ENCODE results near the gene DCLK2.

The DCLK2 gene

GRCh38 chr4:150051111-150051510 lies 27.1 kb upstream of the DCLK2 start:
- Histone ChIP-seq H3K4me3 (ENCODE audit: control insufficient read depth in 1 of 7, extremely low read depth in 1 of 7, insufficient read depth in 4 of 7, low read depth in 2 of 7, low read length in 6 of 7) (no peak overlapping the region), H3K27ac (ENCODE audit: insufficient read depth in 1 of 2, low read depth in 1 of 2, low read length in 2 of 2, poor library complexity in 1 of 2, severe bottlenecking in 2 of 2) (no peak overlapping the region), H3K4me1 (ENCODE audit: control extremely low read depth in 1 of 4, control insufficient read depth in 4 of 4, insufficient read depth in 4 of 4, low read length in 3 of 4) (no peaks in the 10 kb centered on the region), H3K9me3 (ENCODE audit: control extremely low read depth in 1 of 5, control insufficient read depth in 4 of 5, insufficient read depth in 2 of 5, low read depth in 1 of 5, low read length in 4 of 5) (peaks cover 0 to 4% (median 0%) of the 10 kb centered on the region in 5 experiments), H3K36me3 (ENCODE audit: control insufficient read depth in 4 of 4, insufficient read depth in 4 of 4, low read length in 3 of 4) (no peaks in the 10 kb centered on the region), H3K27me3 (replicated peaks in 2 of 5; ENCODE audit: control insufficient read depth in 4 of 5, insufficient read depth in 5 of 5, low read length in 4 of 5) (peaks cover 0 to 7% (median 0%) of the 10 kb centered on the region in 5 experiments)
- 100% methylated on average over 2 of the region's 3 CpGs for WGBS (ENCODE audit: insufficient coverage)
- ChIA-PET POLR2A (no interaction called here), CTCF (interaction anchor here (1.1 kb wide), 1 partner anchor 12 kb away, joined by 3 read pairs; no protein-coding TSS in a partner anchor)
- no peak for DNase-seq

GRCh38 chr4:150055467-150055866 lies 22.8 kb upstream of the DCLK2 start:
- H3K27ac ChIP-seq (ENCODE audit: insufficient read depth in 1 of 2, low read depth in 1 of 2, low read length in 2 of 2, poor library complexity in 1 of 2, severe bottlenecking in 2 of 2), result no peak overlapping the region
- no peak overlapping the region for H3K4me3 ChIP-seq (ENCODE audit: control insufficient read depth in 1 of 7, extremely low read depth in 1 of 7, insufficient read depth in 4 of 7, low read depth in 2 of 7, low read length in 6 of 7)
- ChIA-PET CTCF (interaction anchor here (1.8 kb wide), 1 partner anchor 9 kb away, joined by 4 read pairs; no protein-coding TSS in a partner anchor), POLR2A (interaction anchor here (0.6 kb wide), 1 partner anchor 155 kb away, joined by 4 read pairs; no protein-coding TSS in a partner anchor)
- no peaks in the 10 kb centered on the region for H3K4me1 ChIP-seq (ENCODE audit: control extremely low read depth in 1 of 4, control insufficient read depth in 4 of 4, insufficient read depth in 4 of 4, low read length in 3 of 4)
- no peaks in the 10 kb centered on the region for H3K36me3 ChIP-seq (ENCODE audit: control insufficient read depth in 4 of 4, insufficient read depth in 4 of 4, low read length in 3 of 4)
- H3K9me3 ChIP-seq (ENCODE audit: control extremely low read depth in 1 of 5, control insufficient read depth in 4 of 5, insufficient read depth in 2 of 5, low read depth in 1 of 5, low read length in 4 of 5), result peaks cover 0 to 4% (median 2%) of the 10 kb centered on the region in 5 experiments
- H3K27me3 ChIP-seq (replicated peaks in 2 of 5; ENCODE audit: control insufficient read depth in 4 of 5, insufficient read depth in 5 of 5, low read length in 4 of 5), result no peaks in the 10 kb centered on the region
- DNase-seq, result no peak
- 100% methylated on average over 1 of the region's 1 CpG for WGBS (ENCODE audit: insufficient coverage)

- no peak overlapping the region for H3K4me3 ChIP-seq (ENCODE audit: control insufficient read depth in 1 of 7, extremely low read depth in 1 of 7, insufficient read depth in 4 of 7, low read depth in 2 of 7, low read length in 6 of 7)
- no peaks in the 10 kb centered on the region for H3K4me1 ChIP-seq (ENCODE audit: control extremely low read depth in 1 of 4, control insufficient read depth in 4 of 4, insufficient read depth in 4 of 4, low read length in 3 of 4)
- DNase-seq, result no peak
- ChIA-PET CTCF (interaction anchor here (0.7 to 1.8 kb wide), 2 partner anchors 8 to 46 kb away, joined by 3 to 4 read pairs; no protein-coding TSS in a partner anchor), POLR2A (no interaction called here)
- H3K9me3 ChIP-seq (ENCODE audit: control extremely low read depth in 1 of 5, control insufficient read depth in 4 of 5, insufficient read depth in 2 of 5, low read depth in 1 of 5, low read length in 4 of 5), result peaks cover 0 to 4% (median 2%) of the 10 kb centered on the region in 5 experiments
- no peaks in the 10 kb centered on the region for H3K27me3 ChIP-seq (replicated peaks in 2 of 5; ENCODE audit: control insufficient read depth in 4 of 5, insufficient read depth in 5 of 5, low read length in 4 of 5)
- no peak overlapping the region for H3K27ac ChIP-seq (ENCODE audit: insufficient read depth in 1 of 2, low read depth in 1 of 2, low read length in 2 of 2, poor library complexity in 1 of 2, severe bottlenecking in 2 of 2)
- no peaks in the 10 kb centered on the region for H3K36me3 ChIP-seq (ENCODE audit: control insufficient read depth in 4 of 4, insufficient read depth in 4 of 4, low read length in 3 of 4)
Observed at GRCh38 chr4:150056569-150056968, 21.7 kb upstream of the DCLK2 start.

GRCh38 chr4:150061086-150061776 lies 17.0 kb upstream of the DCLK2 start:
- ChIA-PET CTCF (interaction anchor here (0.8 to 1.2 kb wide), 2 partner anchors 90 to 182 kb away, joined by 3 read pairs; no protein-coding TSS in a partner anchor), POLR2A (no interaction called here)
- Histone ChIP-seq H3K27me3 (replicated peaks in 2 of 5; ENCODE audit: control insufficient read depth in 4 of 5, insufficient read depth in 5 of 5, low read length in 4 of 5) (no peaks in the 10 kb centered on the region), H3K4me1 (ENCODE audit: control extremely low read depth in 1 of 4, control insufficient read depth in 4 of 4, insufficient read depth in 4 of 4, low read length in 3 of 4) (no peaks in the 10 kb centered on the region), H3K36me3 (ENCODE audit: control insufficient read depth in 4 of 4, insufficient read depth in 4 of 4, low read length in 3 of 4) (no peaks in the 10 kb centered on the region), H3K4me3 (ENCODE audit: control insufficient read depth in 1 of 7, extremely low read depth in 1 of 7, insufficient read depth in 4 of 7, low read depth in 2 of 7, low read length in 6 of 7) (no peak overlapping the region), H3K9me3 (ENCODE audit: control extremely low read depth in 1 of 5, control insufficient read depth in 4 of 5, insufficient read depth in 2 of 5, low read depth in 1 of 5, low read length in 4 of 5) (peaks cover 0 to 4% (median 0%) of the 10 kb centered on the region in 5 experiments), H3K27ac (ENCODE audit: insufficient read depth in 1 of 2, low read depth in 1 of 2, low read length in 2 of 2, poor library complexity in 1 of 2, severe bottlenecking in 2 of 2) (no peak overlapping the region)
- DNase-seq, result no peak
- no CpG with 5 or more reads among the region's 1 CpG for WGBS (ENCODE audit: insufficient coverage)

- ChIA-PET CTCF (interaction anchor here (1.2 kb wide), 1 partner anchor 12 kb away, joined by 3 read pairs; no protein-coding TSS in a partner anchor), POLR2A (no interaction called here)
- no peaks in the 10 kb centered on the region for H3K27me3 ChIP-seq (replicated peaks in 2 of 5; ENCODE audit: control insufficient read depth in 4 of 5, insufficient read depth in 5 of 5, low read length in 4 of 5)
- no peak overlapping the region for H3K27ac ChIP-seq (ENCODE audit: insufficient read depth in 1 of 2, low read depth in 1 of 2, low read length in 2 of 2, poor library complexity in 1 of 2, severe bottlenecking in 2 of 2)
- DNase-seq, result no peak
- H3K4me3 ChIP-seq (ENCODE audit: control insufficient read depth in 1 of 7, extremely low read depth in 1 of 7, insufficient read depth in 4 of 7, low read depth in 2 of 7, low read length in 6 of 7), result no peak overlapping the region
- H3K36me3 ChIP-seq (ENCODE audit: control insufficient read depth in 4 of 4, insufficient read depth in 4 of 4, low read length in 3 of 4), result no peaks in the 10 kb centered on the region
- no peaks in the 10 kb centered on the region for H3K4me1 ChIP-seq (ENCODE audit: control extremely low read depth in 1 of 4, control insufficient read depth in 4 of 4, insufficient read depth in 4 of 4, low read length in 3 of 4)
- peaks cover 0 to 4% (median 0%) of the 10 kb centered on the region in 5 experiments for H3K9me3 ChIP-seq (ENCODE audit: control extremely low read depth in 1 of 5, control insufficient read depth in 4 of 5, insufficient read depth in 2 of 5, low read depth in 1 of 5, low read length in 4 of 5)
Observed at GRCh38 chr4:150063128-150063527, 15.1 kb upstream of the DCLK2 start.

GRCh38 chr4:150065740-150066139 lies 12.5 kb upstream of the DCLK2 start:
- CTCF ChIA-PET, result no interaction called here
- no peak overlapping the region for H3K4me3 ChIP-seq (ENCODE audit: control insufficient read depth in 1 of 7, extremely low read depth in 1 of 7, insufficient read depth in 4 of 7, low read depth in 2 of 7, low read length in 6 of 7)

GRCh38 chr4:150067859-150068258 lies 10.4 kb upstream of the DCLK2 start:
- CTCF ChIA-PET, result no interaction called here
- no peak overlapping the region for H3K27ac ChIP-seq (ENCODE audit: insufficient read depth in 1 of 2, low read depth in 1 of 2, low read length in 2 of 2, poor library complexity in 1 of 2, severe bottlenecking in 2 of 2)
- H3K9me3 ChIP-seq (ENCODE audit: control extremely low read depth in 1 of 5, control insufficient read depth in 4 of 5, insufficient read depth in 2 of 5, low read depth in 1 of 5, low read length in 4 of 5), result no peaks in the 10 kb centered on the region
- no peaks in the 10 kb centered on the region for H3K36me3 ChIP-seq (ENCODE audit: control insufficient read depth in 4 of 4, insufficient read depth in 4 of 4, low read length in 3 of 4)
- DNase-seq, result no peak
- no peaks in the 10 kb centered on the region for H3K27me3 ChIP-seq (replicated peaks in 2 of 5; ENCODE audit: control insufficient read depth in 4 of 5, insufficient read depth in 5 of 5, low read length in 4 of 5)
- no peak overlapping the region for H3K4me3 ChIP-seq (ENCODE audit: control insufficient read depth in 1 of 7, extremely low read depth in 1 of 7, insufficient read depth in 4 of 7, low read depth in 2 of 7, low read length in 6 of 7)
- WGBS (ENCODE audit: insufficient coverage), result 100% methylated on average over 1 of the region's 3 CpGs
- H3K4me1 ChIP-seq (ENCODE audit: control extremely low read depth in 1 of 4, control insufficient read depth in 4 of 4, insufficient read depth in 4 of 4, low read length in 3 of 4), result no peaks in the 10 kb centered on the region
- POLR2A ChIA-PET, result no interaction called here

More at GRCh38 chr4:150065740-150066139, 12.5 kb upstream of the DCLK2 start:
- DNase-seq, result no peak
- 96% methylated on average over 4 of the region's 6 CpGs for WGBS (ENCODE audit: insufficient coverage)
- POLR2A ChIA-PET, result no interaction called here
- Histone ChIP-seq H3K27me3 (replicated peaks in 2 of 5; ENCODE audit: control insufficient read depth in 4 of 5, insufficient read depth in 5 of 5, low read length in 4 of 5) (no peaks in the 10 kb centered on the region), H3K36me3 (ENCODE audit: control insufficient read depth in 4 of 4, insufficient read depth in 4 of 4, low read length in 3 of 4) (no peaks in the 10 kb centered on the region), H3K4me1 (ENCODE audit: control extremely low read depth in 1 of 4, control insufficient read depth in 4 of 4, insufficient read depth in 4 of 4, low read length in 3 of 4) (no peaks in the 10 kb centered on the region), H3K27ac (ENCODE audit: insufficient read depth in 1 of 2, low read depth in 1 of 2, low read length in 2 of 2, poor library complexity in 1 of 2, severe bottlenecking in 2 of 2) (no peak overlapping the region), H3K9me3 (ENCODE audit: control extremely low read depth in 1 of 5, control insufficient read depth in 4 of 5, insufficient read depth in 2 of 5, low read depth in 1 of 5, low read length in 4 of 5) (no peaks in the 10 kb centered on the region)

Measured in common myeloid progenitor, CD34-positive (primary cell).